ENCODE measurements around the gene FADS3. TPM values are rescaled to one million over a fixed set of nuclear protein-coding genes. Genes with fewer than 3 reads are reported as not detected.

The FADS3 gene
- total and polyA plus RNA-seq, 2 donors (not counting 1 experiment from before 2014, with no cell fraction given), result 225 to 256 TPM

GRCh38 chr11:61887839-61888494 is 3.4 kb downstream of the FADS3 start:
- Histone ChIP-seq H3K9me3 (ENCODE audit: control extremely low read depth in 1 of 3, control insufficient read depth in 2 of 3, insufficient read depth in 1 of 3, low read length in 2 of 3) (peaks cover 0 to 7% (median 0%) of the 10 kb centered on the region in 3 donors), H3K27me3 (replicated peaks in 1 of 4; ENCODE audit: control extremely low read depth in 1 of 4, control insufficient read depth in 3 of 4, insufficient read depth in 4 of 4, low read length in 3 of 4) (no peaks in the 10 kb centered on the region), H3K79me2 (ENCODE audit: control insufficient read depth, insufficient read depth, low read length) (peaks cover 60% of the 10 kb centered on the region), H3K4me3 (ENCODE audit: control extremely low read depth in 1 of 5, extremely low read depth in 1 of 5, insufficient read depth in 1 of 5, low read depth in 2 of 5, low read length in 4 of 5) (no peak overlapping the region), H3K4me1 (ENCODE audit: control insufficient read depth in 2 of 2, insufficient read depth in 2 of 2, low read length in 2 of 2) (peaks cover 18 to 45% of the 10 kb centered on the region in 2 donors), H3K9ac (ENCODE audit: low read length) (no peak overlapping the region), H3K27ac (ENCODE audit: low read length in 2 of 2) (no peak overlapping the region), H4K20me1 (ENCODE audit: control insufficient read depth, insufficient read depth, low read length, poor library complexity, severe bottlenecking) (peaks cover 40% of the 10 kb centered on the region), H3K36me3 (replicated peaks in 1 of 2; ENCODE audit: control extremely low read depth in 1 of 2, control insufficient read depth in 1 of 2, extremely low read depth in 1 of 2, insufficient read depth in 2 of 2, low read length in 1 of 2) (no peaks in the 10 kb centered on the region), H2AFZ (ENCODE audit: insufficient read depth, low read depth, low read length, poor library complexity, severe bottlenecking) (no peak overlapping the region), H3K4me2 (replicated peaks; ENCODE audit: low read depth, low read length, poor library complexity, severe bottlenecking) (no peak overlapping the region)
- ATAC-seq (ENCODE audit: low read depth), result no peak
- Mint-ChIP-seq H3K27me3 (no peaks in the 10 kb centered on the region), H3K9me3 (ENCODE audit: insufficient read depth) (no peaks in the 10 kb centered on the region), H3K27ac (no peak overlapping the region), H3K4me1 (peaks cover 42% of the 10 kb centered on the region), H3K4me3 (no peak overlapping the region)
- DNase-seq, result no peak
- CTCF ChIA-PET, result interaction anchor here (1.6 to 2.7 kb wide), 3 partner anchors 11 to 220 kb away, joined by 6 to 17 read pairs (median 7); no protein-coding TSS in a partner anchor
- intact Hi-C loops (cut with micrococcal nuclease), result no loop called here
- WGBS (ENCODE audit: insufficient coverage), result 100% methylated on average over 6 of the region's 7 CpGs
- POLR2A ChIA-PET, result interaction anchor here (0.6 kb wide), 1 partner anchor 94 kb away, joined by 9 read pairs; no protein-coding TSS in a partner anchor
- TF ChIP-seq CTCF (IDR thresholded peaks at IDR 0.05) (no peak), EZH2 (IDR thresholded peaks at IDR 0.05; ENCODE audit: borderline replicate concordance, insufficient read depth, low read depth, low read length, poor library complexity, severe bottlenecking) (no peak)

GRCh38 chr11:61886643-61887042 is 4.7 kb downstream of the FADS3 start:
- Histone ChIP-seq H3K27ac (ENCODE audit: low read length in 2 of 2) (no peak overlapping the region), H3K4me2 (replicated peaks; ENCODE audit: low read depth, low read length, poor library complexity, severe bottlenecking) (no peak overlapping the region), H3K36me3 (replicated peaks in 1 of 2; ENCODE audit: control extremely low read depth in 1 of 2, control insufficient read depth in 1 of 2, extremely low read depth in 1 of 2, insufficient read depth in 2 of 2, low read length in 1 of 2) (no peaks in the 10 kb centered on the region), H3K9me3 (ENCODE audit: control extremely low read depth in 1 of 3, control insufficient read depth in 2 of 3, insufficient read depth in 1 of 3, low read length in 2 of 3) (peaks cover 0 to 8% (median 0%) of the 10 kb centered on the region in 3 donors), H3K9ac (ENCODE audit: low read length) (no peak overlapping the region), H3K4me1 (ENCODE audit: control insufficient read depth in 2 of 2, insufficient read depth in 2 of 2, low read length in 2 of 2) (peaks cover 12 to 42% of the 10 kb centered on the region in 2 donors), H3K4me3 (ENCODE audit: control extremely low read depth in 1 of 5, extremely low read depth in 1 of 5, insufficient read depth in 1 of 5, low read depth in 2 of 5, low read length in 4 of 5) (no peak overlapping the region), H2AFZ (ENCODE audit: insufficient read depth, low read depth, low read length, poor library complexity, severe bottlenecking) (no peak overlapping the region), H3K27me3 (replicated peaks in 1 of 4; ENCODE audit: control extremely low read depth in 1 of 4, control insufficient read depth in 3 of 4, insufficient read depth in 4 of 4, low read length in 3 of 4) (no peaks in the 10 kb centered on the region), H3K79me2 (ENCODE audit: control insufficient read depth, insufficient read depth, low read length) (peaks cover 60% of the 10 kb centered on the region), H4K20me1 (ENCODE audit: control insufficient read depth, insufficient read depth, low read length, poor library complexity, severe bottlenecking) (peaks cover 40% of the 10 kb centered on the region)
- H3K4me1 Mint-ChIP-seq, result peaks cover 38% of the 10 kb centered on the region
- WGBS (ENCODE audit: insufficient coverage), result 100% methylated on average over 3 of the region's 3 CpGs
- H3K4me3 Mint-ChIP-seq, result no peak overlapping the region
- H3K9me3 Mint-ChIP-seq (ENCODE audit: insufficient read depth), result no peaks in the 10 kb centered on the region
- H3K27ac Mint-ChIP-seq, result no peak overlapping the region
- CTCF ChIA-PET, result interaction anchor here (1.3 to 3.5 kb wide), 3 partner anchors 61 to 221 kb away, joined by 5 to 14 read pairs (median 6); no protein-coding TSS in a partner anchor
- H3K27me3 Mint-ChIP-seq, result no peaks in the 10 kb centered on the region
- TF ChIP-seq EZH2 (IDR thresholded peaks at IDR 0.05; ENCODE audit: borderline replicate concordance, insufficient read depth, low read depth, low read length, poor library complexity, severe bottlenecking), result no peak
- no peak for TF ChIP-seq CTCF (IDR thresholded peaks at IDR 0.05)
- intact Hi-C loops (cut with micrococcal nuclease), result no loop called here
- no peak for ATAC-seq (ENCODE audit: low read depth)
- POLR2A ChIA-PET, result no interaction called here
- DNase-seq, result no peak
